ENCODE measurements around the gene SLC25A24.
"Not testable (repeated sequence)": the region's sequence is repeated elsewhere in the genome, so short reads cannot be mapped to it uniquely, and the experiment has no call there.

DNA sequence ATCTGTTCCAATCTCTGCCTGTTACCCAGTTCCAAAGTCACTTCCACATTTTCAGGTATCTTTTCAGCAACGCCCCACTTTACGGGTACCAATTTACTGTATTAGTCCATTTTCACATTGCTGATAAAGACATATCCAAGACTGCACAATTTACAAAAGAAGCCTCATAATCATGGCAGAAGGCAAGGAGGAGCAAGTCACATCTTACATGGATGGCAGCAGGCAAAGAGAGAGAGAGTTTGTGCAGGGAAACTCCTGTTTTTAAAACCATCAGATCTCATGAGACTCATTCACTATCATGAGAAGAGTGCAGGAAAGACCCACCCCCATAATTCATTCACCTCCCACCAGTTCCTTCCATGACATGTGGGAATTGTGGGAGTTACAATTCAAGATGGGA, 67.0 kb downstream of the SLC25A24 start:
- TF ChIP-seq, protein P1, sequence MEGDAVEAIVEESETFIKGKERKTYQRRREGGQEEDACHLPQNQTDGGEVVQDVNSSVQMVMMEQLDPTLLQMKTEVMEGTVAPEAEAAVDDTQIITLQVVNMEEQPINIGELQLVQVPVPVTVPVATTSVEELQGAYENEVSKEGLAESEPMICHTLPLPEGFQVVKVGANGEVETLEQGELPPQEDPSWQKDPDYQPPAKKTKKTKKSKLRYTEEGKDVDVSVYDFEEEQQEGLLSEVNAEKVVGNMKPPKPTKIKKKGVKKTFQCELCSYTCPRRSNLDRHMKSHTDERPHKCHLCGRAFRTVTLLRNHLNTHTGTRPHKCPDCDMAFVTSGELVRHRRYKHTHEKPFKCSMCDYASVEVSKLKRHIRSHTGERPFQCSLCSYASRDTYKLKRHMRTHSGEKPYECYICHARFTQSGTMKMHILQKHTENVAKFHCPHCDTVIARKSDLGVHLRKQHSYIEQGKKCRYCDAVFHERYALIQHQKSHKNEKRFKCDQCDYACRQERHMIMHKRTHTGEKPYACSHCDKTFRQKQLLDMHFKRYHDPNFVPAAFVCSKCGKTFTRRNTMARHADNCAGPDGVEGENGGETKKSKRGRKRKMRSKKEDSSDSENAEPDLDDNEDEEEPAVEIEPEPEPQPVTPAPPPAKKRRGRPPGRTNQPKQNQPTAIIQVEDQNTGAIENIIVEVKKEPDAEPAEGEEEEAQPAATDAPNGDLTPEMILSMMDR (IDR thresholded peaks at IDR 0.05; ENCODE audit: insufficient read depth, low read length): not testable (repeated sequence)
- TF ChIP-seq, protein P2, sequence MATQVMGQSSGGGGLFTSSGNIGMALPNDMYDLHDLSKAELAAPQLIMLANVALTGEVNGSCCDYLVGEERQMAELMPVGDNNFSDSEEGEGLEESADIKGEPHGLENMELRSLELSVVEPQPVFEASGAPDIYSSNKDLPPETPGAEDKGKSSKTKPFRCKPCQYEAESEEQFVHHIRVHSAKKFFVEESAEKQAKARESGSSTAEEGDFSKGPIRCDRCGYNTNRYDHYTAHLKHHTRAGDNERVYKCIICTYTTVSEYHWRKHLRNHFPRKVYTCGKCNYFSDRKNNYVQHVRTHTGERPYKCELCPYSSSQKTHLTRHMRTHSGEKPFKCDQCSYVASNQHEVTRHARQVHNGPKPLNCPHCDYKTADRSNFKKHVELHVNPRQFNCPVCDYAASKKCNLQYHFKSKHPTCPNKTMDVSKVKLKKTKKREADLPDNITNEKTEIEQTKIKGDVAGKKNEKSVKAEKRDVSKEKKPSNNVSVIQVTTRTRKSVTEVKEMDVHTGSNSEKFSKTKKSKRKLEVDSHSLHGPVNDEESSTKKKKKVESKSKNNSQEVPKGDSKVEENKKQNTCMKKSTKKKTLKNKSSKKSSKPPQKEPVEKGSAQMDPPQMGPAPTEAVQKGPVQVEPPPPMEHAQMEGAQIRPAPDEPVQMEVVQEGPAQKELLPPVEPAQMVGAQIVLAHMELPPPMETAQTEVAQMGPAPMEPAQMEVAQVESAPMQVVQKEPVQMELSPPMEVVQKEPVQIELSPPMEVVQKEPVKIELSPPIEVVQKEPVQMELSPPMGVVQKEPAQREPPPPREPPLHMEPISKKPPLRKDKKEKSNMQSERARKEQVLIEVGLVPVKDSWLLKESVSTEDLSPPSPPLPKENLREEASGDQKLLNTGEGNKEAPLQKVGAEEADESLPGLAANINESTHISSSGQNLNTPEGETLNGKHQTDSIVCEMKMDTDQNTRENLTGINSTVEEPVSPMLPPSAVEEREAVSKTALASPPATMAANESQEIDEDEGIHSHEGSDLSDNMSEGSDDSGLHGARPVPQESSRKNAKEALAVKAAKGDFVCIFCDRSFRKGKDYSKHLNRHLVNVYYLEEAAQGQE (IDR thresholded peaks at IDR 0.05; ENCODE audit: insufficient replicate concordance, low read depth): not testable (repeated sequence)
- TF ChIP-seq POLR2AphosphoS5 (IDR thresholded peaks at IDR 0.05; ENCODE audit: low read depth); GABPA (IDR thresholded peaks at IDR 0.05; ENCODE audit: low read depth); SPI1 (IDR thresholded peaks at IDR 0.05; ENCODE audit: borderline replicate concordance, low read depth): not testable (repeated sequence)

All from HL-60 (cell line).